Islet of Langerhans (tissue), 1 donor: ENCODE measurements around the gene ARHGAP26.

Experiments used
- FAIRE-seq: peaks from one replicate; lab custom pipeline; 2011; peaks lifted over from hg19 to GRCh38; lab: Jason Lieb, UNC

Gene ARHGAP26

GRCh38 chr5:143045062-143045461 lies 274.9 kb downstream of the ARHGAP26 start:
- no peak for FAIRE-seq

- FAIRE-seq = no peak
These were observed 276.1 kb downstream of the ARHGAP26 start for GRCh38 chr5:143046314-143046713.

GRCh38 chr5:143047091-143047490 lies 276.9 kb downstream of the ARHGAP26 start:
- no peak for FAIRE-seq

GRCh38 chr5:143050183-143050582 lies 280.0 kb downstream of the ARHGAP26 start:
- no peak for FAIRE-seq

- peak; percentile 96 for FAIRE-seq
These were observed 281.3 kb downstream of the ARHGAP26 start for GRCh38 chr5:143051244-143052058.

- FAIRE-seq = no peak
These were observed 282.9 kb downstream of the ARHGAP26 start for GRCh38 chr5:143052967-143053682.

- FAIRE-seq = no peak
These were observed 283.6 kb downstream of the ARHGAP26 start for GRCh38 chr5:143053780-143054179.

GRCh38 chr5:143054480-143054941 lies 284.3 kb downstream of the ARHGAP26 start:
- FAIRE-seq = no peak

- no peak for FAIRE-seq
These were observed 285.6 kb downstream of the ARHGAP26 start for GRCh38 chr5:143055596-143056338.

- no peak for FAIRE-seq
These were observed 286.1 kb downstream of the ARHGAP26 start for GRCh38 chr5:143056339-143056704.

GRCh38 chr5:143056792-143057579 lies 286.8 kb downstream of the ARHGAP26 start:
- FAIRE-seq = peak; percentile 82

GRCh38 chr5:143057580-143057999 lies 287.4 kb downstream of the ARHGAP26 start:
- no peak for FAIRE-seq

GRCh38 chr5:143059355-143059754 lies 289.2 kb downstream of the ARHGAP26 start:
- FAIRE-seq = no peak

GRCh38 chr5:143059976-143060765 lies 290.0 kb downstream of the ARHGAP26 start:
- no peak for FAIRE-seq

- no peak for FAIRE-seq
These were observed 291.2 kb downstream of the ARHGAP26 start for GRCh38 chr5:143061161-143061945.

GRCh38 chr5:143062379-143062778 lies 292.2 kb downstream of the ARHGAP26 start:
- no peak for FAIRE-seq

- FAIRE-seq = no peak
These were observed 293.2 kb downstream of the ARHGAP26 start for GRCh38 chr5:143063175-143063970.

GRCh38 chr5:143064218-143064641 lies 294.1 kb downstream of the ARHGAP26 start:
- no peak for FAIRE-seq

- FAIRE-seq = no peak
These were observed 294.5 kb downstream of the ARHGAP26 start for GRCh38 chr5:143064676-143065075.
